ENCODE measurements around the gene IFT81. TPM values are rescaled to one million over a fixed set of nuclear protein-coding genes. Genes with fewer than 3 reads are reported as not detected.

The IFT81 gene
- total RNA-seq, 2 donors from 2014 or later, result 20.2 to 29.6 TPM

- H3K9me3 ChIP-seq (ENCODE audit: control insufficient read depth, low read length), result peaks cover 9% of the 10 kb centered on the region
- peaks cover 11% of the 10 kb centered on the region for H3K36me3 ChIP-seq (ENCODE audit: control insufficient read depth, insufficient read depth, low read length)
- no peak for TF ChIP-seq CTCF (conservative IDR thresholded peaks at IDR 0.05)
- H3K27ac ChIP-seq (ENCODE audit: low read depth, low read length), result no peak overlapping the region
- Mint-ChIP-seq H3K9me3 (peaks cover 3% of the 10 kb centered on the region), H3K4me3 (no peak overlapping the region), H3K27me3 (ENCODE audit: insufficient read depth) (no peaks in the 10 kb centered on the region), H3K4me1 (peaks cover 44% of the 10 kb centered on the region), H3K36me3 (ENCODE audit: low read depth) (peaks cover 5% of the 10 kb centered on the region), H3K27ac (peak overlapping the region; percentile 5)
- H3K27me3 ChIP-seq (ENCODE audit: control insufficient read depth, insufficient read depth, low read length, poor library complexity, severe bottlenecking), result no peaks in the 10 kb centered on the region
- 37 to 44% methylated on average over 7 to 8 of the region's 8 CpGs for WGBS, 2 experiments (ENCODE audit: insufficient coverage in 1 of 2, insufficient read length in 1 of 2)
- no peak overlapping the region for H3K4me3 ChIP-seq (ENCODE audit: low read length)
- no peak overlapping the region for H3K9ac ChIP-seq (ENCODE audit: extremely low read depth, low read length, poor library complexity, severe bottlenecking)
- H3K4me1 ChIP-seq (ENCODE audit: control insufficient read depth, insufficient read depth, low read length), result peaks cover 12% of the 10 kb centered on the region
- peak; percentile 95 for DNase-seq
Measured at GRCh38 chr12:110244829-110245228, 120.7 kb downstream of the IFT81 start.

GRCh38 chr12:110245369-110245772, 121.2 kb downstream of the IFT81 start:
- H3K4me3 ChIP-seq (ENCODE audit: low read length), result no peak overlapping the region
- DNase-seq, result peak; percentile 88
- H3K27ac Mint-ChIP-seq, result no peak overlapping the region
- no peaks in the 10 kb centered on the region for H3K27me3 Mint-ChIP-seq (ENCODE audit: insufficient read depth)
- peak; percentile 74 for TF ChIP-seq CTCF (conservative IDR thresholded peaks at IDR 0.05)
- peaks cover 17% of the 10 kb centered on the region for H3K4me1 ChIP-seq (ENCODE audit: control insufficient read depth, insufficient read depth, low read length)
- peaks cover 11% of the 10 kb centered on the region for H3K36me3 ChIP-seq (ENCODE audit: control insufficient read depth, insufficient read depth, low read length)
- no peaks in the 10 kb centered on the region for H3K27me3 ChIP-seq (ENCODE audit: control insufficient read depth, insufficient read depth, low read length, poor library complexity, severe bottlenecking)
- H3K4me1 Mint-ChIP-seq, result peaks cover 49% of the 10 kb centered on the region
- H3K4me3 Mint-ChIP-seq, result no peak overlapping the region
- H3K9me3 ChIP-seq (ENCODE audit: control insufficient read depth, low read length), result peaks cover 9% of the 10 kb centered on the region
- 71% methylated on average over 3 of the region's 3 CpGs; no CpG with 5 or more reads in 1 of the 2 experiments for WGBS, 2 experiments (ENCODE audit: insufficient coverage in 1 of 2, insufficient read length in 1 of 2)
- no peak overlapping the region for H3K27ac ChIP-seq (ENCODE audit: low read depth, low read length)
- H3K36me3 Mint-ChIP-seq (ENCODE audit: low read depth), result peaks cover 5% of the 10 kb centered on the region
- H3K9ac ChIP-seq (ENCODE audit: extremely low read depth, low read length, poor library complexity, severe bottlenecking), result no peak overlapping the region
- H3K9me3 Mint-ChIP-seq, result peaks cover 3% of the 10 kb centered on the region

- Histone ChIP-seq H3K36me3 (ENCODE audit: control insufficient read depth, insufficient read depth, low read length) (peaks cover 11% of the 10 kb centered on the region), H3K9ac (ENCODE audit: extremely low read depth, low read length, poor library complexity, severe bottlenecking) (no peak overlapping the region), H3K4me3 (ENCODE audit: low read length) (no peak overlapping the region), H3K27me3 (ENCODE audit: control insufficient read depth, insufficient read depth, low read length, poor library complexity, severe bottlenecking) (no peaks in the 10 kb centered on the region), H3K4me1 (ENCODE audit: control insufficient read depth, insufficient read depth, low read length) (peaks cover 19% of the 10 kb centered on the region), H3K9me3 (ENCODE audit: control insufficient read depth, low read length) (peaks cover 9% of the 10 kb centered on the region), H3K27ac (ENCODE audit: low read depth, low read length) (no peak overlapping the region)
- H3K27me3 Mint-ChIP-seq (ENCODE audit: insufficient read depth), result no peaks in the 10 kb centered on the region
- H3K4me3 Mint-ChIP-seq, result no peak overlapping the region
- H3K9me3 Mint-ChIP-seq, result peaks cover 3% of the 10 kb centered on the region
- H3K4me1 Mint-ChIP-seq, result peaks cover 53% of the 10 kb centered on the region
- no peak for DNase-seq
- TF ChIP-seq CTCF (conservative IDR thresholded peaks at IDR 0.05), result no peak
- no peak overlapping the region for H3K27ac Mint-ChIP-seq
- H3K36me3 Mint-ChIP-seq (ENCODE audit: low read depth), result peaks cover 5% of the 10 kb centered on the region
- WGBS, 2 experiments (ENCODE audit: insufficient coverage in 1 of 2, insufficient read length in 1 of 2), result 92 to 100% methylated on average over 1 to 4 of the region's 4 CpGs
Measured at GRCh38 chr12:110246636-110247339, 122.6 kb downstream of the IFT81 start.

Measured in endodermal cell (in vitro differentiated cells).